HG02678 (cell line): ENCODE data around the gene SRRT.
"Not testable (repeated sequence)": the region's sequence is repeated elsewhere in the genome, so short reads cannot be mapped to it uniquely, and the experiment has no call there.

ENCODE experiments used
- ATAC-seq: cut with Tn5 transposase; IDR thresholded peaks from one replicate; pipeline ENCODE4 v1.9.1; 2021; ENCODE audit warnings: mild to moderate bottlenecking, moderate library complexity; ENCODE audit not compliant: unreplicated experiment

SRRT gene

GRCh38 chr7:100854146-100854895 is 20.6 kb upstream of the SRRT start:
- no peak for ATAC-seq

GRCh38 chr7:100854899-100855298 is 20.0 kb upstream of the SRRT start:
- not testable (repeated sequence) for ATAC-seq

- no peak for ATAC-seq
These were observed 19.4 kb upstream of the SRRT start for GRCh38 chr7:100855515-100855914.

- no peak for ATAC-seq
These were observed 18.0 kb upstream of the SRRT start for GRCh38 chr7:100856871-100857282.

GRCh38 chr7:100859856-100860255 is 15.0 kb upstream of the SRRT start:
- ATAC-seq = no peak

GRCh38 chr7:100860702-100861615 is 13.9 kb upstream of the SRRT start:
- ATAC-seq = no peak

- ATAC-seq = no peak
These were observed 13.3 kb upstream of the SRRT start for GRCh38 chr7:100861616-100861985.

- no peak for ATAC-seq
These were observed 11.4 kb upstream of the SRRT start for GRCh38 chr7:100863406-100863950.

GRCh38 chr7:100864263-100864845 is 10.5 kb upstream of the SRRT start:
- ATAC-seq = no peak

- no peak for ATAC-seq
These were observed 9.5 kb upstream of the SRRT start for GRCh38 chr7:100865372-100865911.

- ATAC-seq = no peak
These were observed 8.8 kb upstream of the SRRT start for GRCh38 chr7:100865938-100866728.

GRCh38 chr7:100866729-100867039 is 8.2 kb upstream of the SRRT start:
- ATAC-seq = no peak

- ATAC-seq = peak; percentile 43
These were observed 7.7 kb upstream of the SRRT start, which contains the start of gene TRIP6 for GRCh38 chr7:100867040-100867775. Gene TRIP6 (plus strand): TSS chr7:100867387. CDS start chr7:100867498, 111 bp downstream.

- ATAC-seq = no peak
These were observed 7.0 kb upstream of the SRRT start for GRCh38 chr7:100867776-100868485.

GRCh38 chr7:100873599-100874299 is 1.2 kb upstream of the SRRT start:
- ATAC-seq = no peak

- no peak for ATAC-seq
These were observed 665 bp upstream of the SRRT start for GRCh38 chr7:100874300-100874576.

GRCh38 chr7:100875356-100875751 is 451 bp downstream of the SRRT start:
- peak; percentile 25 for ATAC-seq

- ATAC-seq = no peak
These were observed 3.1 kb downstream of the SRRT start for GRCh38 chr7:100878013-100878412.

- no peak for ATAC-seq
These were observed 3.8 kb downstream of the SRRT start for GRCh38 chr7:100878685-100879084.
